ENCODE measurements around the gene KIF18B. TPM values are rescaled to one million over a fixed set of nuclear protein-coding genes. Genes with fewer than 3 reads are reported as not detected.

The KIF18B gene
- total and polyA plus RNA-seq, 2 donors (not counting 3 experiments of a cell fraction or from before 2014, with no cell fraction given) = 24.5 to 50.3 TPM

DNA sequence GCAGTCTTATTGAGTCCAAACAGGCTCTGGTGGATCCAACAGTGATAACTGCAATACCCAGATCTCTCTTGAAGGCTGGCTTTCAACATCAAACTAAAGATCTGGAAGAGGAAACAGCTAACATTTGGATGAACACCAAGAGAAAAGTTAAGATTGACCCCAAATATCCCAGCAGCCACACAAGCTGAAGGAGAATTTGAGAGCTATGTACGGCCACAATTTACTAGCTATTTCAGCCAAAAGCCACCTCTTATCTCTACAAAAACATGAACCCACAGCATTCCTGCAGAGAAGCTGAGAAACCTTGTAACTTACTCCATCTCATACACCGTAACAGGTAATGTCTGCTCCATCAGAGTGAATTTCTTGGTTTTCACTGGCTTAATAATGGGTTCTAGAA, 62.6 kb downstream of the KIF18B start:
- DNase-seq (ENCODE audit: low read depth, low spot score) = no peak
- FAIRE-seq = no peak
- Histone ChIP-seq H2AFZ (ENCODE audit: low read depth, low read length) (no peak overlapping the region), H3K79me2 (ENCODE audit: control insufficient read depth, insufficient read depth, low read length) (peaks cover 33% of the 10 kb centered on the region), H3K9me3 (replicated peaks; ENCODE audit: control insufficient read depth, insufficient read depth, low read length) (no peaks in the 10 kb centered on the region), H3K9me1 (replicated peaks; ENCODE audit: control insufficient read depth, extremely low read depth, insufficient read depth, low read length) (peaks cover 3% of the 10 kb centered on the region), H3K4me1 (ENCODE audit: control insufficient read depth, extremely low read depth, insufficient read depth, low read length) (no peaks in the 10 kb centered on the region), H3K27ac (ENCODE audit: insufficient read depth, low read depth, low read length) (no peak overlapping the region), H3K4me3 (replicated peaks in 1 of 3; ENCODE audit: insufficient read depth in 1 of 3, low read depth in 1 of 3, low read length in 3 of 3) (no peak overlapping the region), H3K27me3 (ENCODE audit: control insufficient read depth in 2 of 2, insufficient read depth in 2 of 2, low read length in 2 of 2) (no peaks in the 10 kb centered on the region), H4K20me1 (replicated peaks; ENCODE audit: control insufficient read depth, extremely low read depth, insufficient read depth, low read length) (no peaks in the 10 kb centered on the region), H3K4me2 (ENCODE audit: insufficient read depth, low read length) (no peak overlapping the region), H3K36me3 (ENCODE audit: control insufficient read depth in 2 of 2, extremely low read depth in 1 of 2, insufficient read depth in 2 of 2, low read length in 2 of 2) (peaks cover 28 to 48% of the 10 kb centered on the region in 2 experiments), H3K9ac (replicated peaks; ENCODE audit: extremely low read depth, insufficient read depth, low read length) (no peak overlapping the region)
- POLR2A ChIA-PET = no interaction called here
- TF ChIP-seq JUN (IDR thresholded peaks at IDR 0.05; ENCODE audit: borderline replicate concordance, insufficient read depth, insufficient read length, low read depth) (no peak), MYC (IDR thresholded peaks at IDR 0.05; ENCODE audit: low read depth, low read length) (no peak), FOS (IDR thresholded peaks at IDR 0.05; ENCODE audit: borderline replicate concordance, insufficient read depth, low read length) (no peak), GATA2 (IDR thresholded peaks at IDR 0.05; ENCODE audit: insufficient read depth, insufficient read length, low read depth, low read length) (no peak), EZH2 (IDR thresholded peaks at IDR 0.05; ENCODE audit: borderline replicate concordance, low read depth, low read length, severe bottlenecking) (no peak), POLR2A (IDR thresholded peaks at IDR 0.05; ENCODE audit: low read depth, low read length) (no peak), POLR2AphosphoS5 (IDR thresholded peaks at IDR 0.05; ENCODE audit: insufficient read depth, low read depth, low read length) (no peak)
- TF ChIP-seq, protein P1, sequence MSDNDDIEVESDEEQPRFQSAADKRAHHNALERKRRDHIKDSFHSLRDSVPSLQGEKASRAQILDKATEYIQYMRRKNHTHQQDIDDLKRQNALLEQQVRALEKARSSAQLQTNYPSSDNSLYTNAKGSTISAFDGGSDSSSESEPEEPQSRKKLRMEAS (IDR thresholded peaks at IDR 0.05; ENCODE audit: insufficient read depth, insufficient read length) = no peak
- TF ChIP-seq, protein P2, sequence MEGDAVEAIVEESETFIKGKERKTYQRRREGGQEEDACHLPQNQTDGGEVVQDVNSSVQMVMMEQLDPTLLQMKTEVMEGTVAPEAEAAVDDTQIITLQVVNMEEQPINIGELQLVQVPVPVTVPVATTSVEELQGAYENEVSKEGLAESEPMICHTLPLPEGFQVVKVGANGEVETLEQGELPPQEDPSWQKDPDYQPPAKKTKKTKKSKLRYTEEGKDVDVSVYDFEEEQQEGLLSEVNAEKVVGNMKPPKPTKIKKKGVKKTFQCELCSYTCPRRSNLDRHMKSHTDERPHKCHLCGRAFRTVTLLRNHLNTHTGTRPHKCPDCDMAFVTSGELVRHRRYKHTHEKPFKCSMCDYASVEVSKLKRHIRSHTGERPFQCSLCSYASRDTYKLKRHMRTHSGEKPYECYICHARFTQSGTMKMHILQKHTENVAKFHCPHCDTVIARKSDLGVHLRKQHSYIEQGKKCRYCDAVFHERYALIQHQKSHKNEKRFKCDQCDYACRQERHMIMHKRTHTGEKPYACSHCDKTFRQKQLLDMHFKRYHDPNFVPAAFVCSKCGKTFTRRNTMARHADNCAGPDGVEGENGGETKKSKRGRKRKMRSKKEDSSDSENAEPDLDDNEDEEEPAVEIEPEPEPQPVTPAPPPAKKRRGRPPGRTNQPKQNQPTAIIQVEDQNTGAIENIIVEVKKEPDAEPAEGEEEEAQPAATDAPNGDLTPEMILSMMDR (IDR thresholded peaks at IDR 0.05; ENCODE audit: extremely low read depth in 1 of 2, insufficient read depth in 1 of 2, low read depth in 1 of 2, low read length in 2 of 2) = no peak
- BruUV-seq (replicated peaks) = no TSS peak
- intact Hi-C loops (cut with micrococcal nuclease) = no loop called here
- dilution Hi-C loops (cut with MboI; ENCODE audit: extremely low pct_ligation_motif_present, low sequenced_read_pairs) = no loop called here
- CTCF ChIA-PET = interaction anchor here (1.4 to 9.3 kb wide), 2 partner anchors 10 to 109 kb away, joined by 3 to 295 read pairs; no protein-coding TSS in a partner anchor

Measured in endothelial cell of umbilical vein (primary cell).